Transverse colon (tissue), 4 donors: Measurements from ENCODE around the gene BCAR3.

ENCODE experiments used
- CTCF ChIP-seq, 5 experiments: fragments of 200-600 bp in 3 of 5; fragments of 450-650 bp in 2 of 5; sonication (generic) in 3 of 5; IDR thresholded peaks; 1 replicate in 2 of 5; 2 replicates in 3 of 5; pipeline ENCODE4 v1.5.1; 2016 to 2017; ENCODE audit warnings: antibody characterized with exemption in 5 of 5, inconsistent platforms in 3 of 5, mild to moderate bottlenecking in 2 of 5, moderate library complexity in 1 of 5
- EP300 ChIP-seq: sonication (generic); formaldehyde crosslinking; IDR thresholded peaks from one replicate; pipeline ENCODE4 v1.6.1; 2017; ENCODE audit warnings: antibody characterized with exemption, low read depth
- POLR2A ChIP-seq: fragments of 450-650 bp; IDR thresholded peaks from one replicate; pipeline ENCODE4 v1.6.1; 2016; ENCODE audit warnings: antibody characterized with exemption, mild to moderate bottlenecking, moderate library complexity
- POLR2AphosphoS5 ChIP-seq, 3 donors: sonication (generic); formaldehyde crosslinking; IDR thresholded peaks; one replicate each; pipeline ENCODE4 v1.6.1; 2016; ENCODE audit warnings: antibody characterized with exemption in 3 of 3

- TF ChIP-seq POLR2AphosphoS5 (IDR thresholded peaks at IDR 0.05): no peak
- no peak for TF ChIP-seq CTCF (IDR thresholded peaks at IDR 0.05)
- no peak for TF ChIP-seq POLR2A
- TF ChIP-seq EP300: no peak
Measured at GRCh38 chr1:93630168-93630567, 51.5 kb downstream of the BCAR3 start.
